ENCODE measurements around the gene CES4A. TPM values are rescaled to one million over a fixed set of nuclear protein-coding genes. Genes with fewer than 3 reads are reported as not detected.
A peak's percentile ranks its signal among the peaks of the same experiment; 100 is the strongest.

The CES4A gene
- total and polyA plus RNA-seq, 2 of the 13 experiments (the other 11 are each of a cell fraction or from before 2014, with no cell fraction given), result 0.09 to 0.17 TPM

DNA sequence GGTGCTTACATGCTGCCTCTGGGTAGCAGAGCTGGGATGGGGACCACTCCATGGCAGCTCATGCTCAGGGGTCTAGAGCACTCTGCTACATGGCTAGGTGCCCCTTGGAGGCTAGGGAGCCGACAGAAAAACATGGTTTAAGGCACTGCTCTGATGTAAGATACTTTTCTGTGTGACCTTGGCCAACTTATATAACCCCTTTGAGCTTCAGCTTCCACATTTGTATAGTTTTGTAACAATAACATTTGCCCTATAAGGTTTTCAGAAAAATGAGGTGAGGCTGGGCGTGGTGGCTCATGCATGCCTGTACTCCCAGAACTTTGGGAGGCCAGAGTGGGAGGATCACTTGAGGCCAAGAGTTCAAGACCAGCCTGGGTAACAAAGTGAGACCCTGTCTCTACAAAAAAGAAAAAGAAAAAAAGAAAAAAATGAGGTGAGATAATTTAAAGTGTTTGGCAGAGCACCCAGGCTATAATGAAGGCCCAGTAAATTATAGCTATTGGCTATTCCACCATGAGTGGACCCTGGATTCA, 3.2 kb downstream of the CES4A start (continued):
- TF ChIP-seq, protein P1, sequence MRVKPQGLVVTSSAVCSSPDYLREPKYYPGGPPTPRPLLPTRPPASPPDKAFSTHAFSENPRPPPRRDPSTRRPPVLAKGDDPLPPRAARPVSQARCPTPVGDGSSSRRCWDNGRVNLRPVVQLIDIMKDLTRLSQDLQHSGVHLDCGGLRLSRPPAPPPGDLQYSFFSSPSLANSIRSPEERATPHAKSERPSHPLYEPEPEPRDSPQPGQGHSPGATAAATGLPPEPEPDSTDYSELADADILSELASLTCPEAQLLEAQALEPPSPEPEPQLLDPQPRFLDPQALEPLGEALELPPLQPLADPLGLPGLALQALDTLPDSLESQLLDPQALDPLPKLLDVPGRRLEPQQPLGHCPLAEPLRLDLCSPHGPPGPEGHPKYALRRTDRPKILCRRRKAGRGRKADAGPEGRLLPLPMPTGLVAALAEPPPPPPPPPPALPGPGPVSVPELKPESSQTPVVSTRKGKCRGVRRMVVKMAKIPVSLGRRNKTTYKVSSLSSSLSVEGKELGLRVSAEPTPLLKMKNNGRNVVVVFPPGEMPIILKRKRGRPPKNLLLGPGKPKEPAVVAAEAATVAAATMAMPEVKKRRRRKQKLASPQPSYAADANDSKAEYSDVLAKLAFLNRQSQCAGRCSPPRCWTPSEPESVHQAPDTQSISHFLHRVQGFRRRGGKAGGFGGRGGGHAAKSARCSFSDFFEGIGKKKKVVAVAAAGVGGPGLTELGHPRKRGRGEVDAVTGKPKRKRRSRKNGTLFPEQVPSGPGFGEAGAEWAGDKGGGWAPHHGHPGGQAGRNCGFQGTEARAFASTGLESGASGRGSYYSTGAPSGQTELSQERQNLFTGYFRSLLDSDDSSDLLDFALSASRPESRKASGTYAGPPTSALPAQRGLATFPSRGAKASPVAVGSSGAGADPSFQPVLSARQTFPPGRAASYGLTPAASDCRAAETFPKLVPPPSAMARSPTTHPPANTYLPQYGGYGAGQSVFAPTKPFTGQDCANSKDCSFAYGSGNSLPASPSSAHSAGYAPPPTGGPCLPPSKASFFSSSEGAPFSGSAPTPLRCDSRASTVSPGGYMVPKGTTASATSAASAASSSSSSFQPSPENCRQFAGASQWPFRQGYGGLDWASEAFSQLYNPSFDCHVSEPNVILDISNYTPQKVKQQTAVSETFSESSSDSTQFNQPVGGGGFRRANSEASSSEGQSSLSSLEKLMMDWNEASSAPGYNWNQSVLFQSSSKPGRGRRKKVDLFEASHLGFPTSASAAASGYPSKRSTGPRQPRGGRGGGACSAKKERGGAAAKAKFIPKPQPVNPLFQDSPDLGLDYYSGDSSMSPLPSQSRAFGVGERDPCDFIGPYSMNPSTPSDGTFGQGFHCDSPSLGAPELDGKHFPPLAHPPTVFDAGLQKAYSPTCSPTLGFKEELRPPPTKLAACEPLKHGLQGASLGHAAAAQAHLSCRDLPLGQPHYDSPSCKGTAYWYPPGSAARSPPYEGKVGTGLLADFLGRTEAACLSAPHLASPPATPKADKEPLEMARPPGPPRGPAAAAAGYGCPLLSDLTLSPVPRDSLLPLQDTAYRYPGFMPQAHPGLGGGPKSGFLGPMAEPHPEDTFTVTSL (CRISPR knock-in tag; IDR thresholded peaks at IDR 0.05; ENCODE audit: borderline replicate concordance), result 0 out of 2 replicates have a peak, but pooled peaks have one; percentile 47
- TF ChIP-seq HDAC1 (CRISPR knock-in tag; IDR thresholded peaks at IDR 0.05), result no peak
- no peak for TF ChIP-seq ZBTB8A (CRISPR knock-in tag; IDR thresholded peaks at IDR 0.05; ENCODE audit: borderline replicate concordance, low read depth)
- no peak for TF ChIP-seq ZNF891 (CRISPR knock-in tag; IDR thresholded peaks at IDR 0.05)
- TF ChIP-seq, protein P2, sequence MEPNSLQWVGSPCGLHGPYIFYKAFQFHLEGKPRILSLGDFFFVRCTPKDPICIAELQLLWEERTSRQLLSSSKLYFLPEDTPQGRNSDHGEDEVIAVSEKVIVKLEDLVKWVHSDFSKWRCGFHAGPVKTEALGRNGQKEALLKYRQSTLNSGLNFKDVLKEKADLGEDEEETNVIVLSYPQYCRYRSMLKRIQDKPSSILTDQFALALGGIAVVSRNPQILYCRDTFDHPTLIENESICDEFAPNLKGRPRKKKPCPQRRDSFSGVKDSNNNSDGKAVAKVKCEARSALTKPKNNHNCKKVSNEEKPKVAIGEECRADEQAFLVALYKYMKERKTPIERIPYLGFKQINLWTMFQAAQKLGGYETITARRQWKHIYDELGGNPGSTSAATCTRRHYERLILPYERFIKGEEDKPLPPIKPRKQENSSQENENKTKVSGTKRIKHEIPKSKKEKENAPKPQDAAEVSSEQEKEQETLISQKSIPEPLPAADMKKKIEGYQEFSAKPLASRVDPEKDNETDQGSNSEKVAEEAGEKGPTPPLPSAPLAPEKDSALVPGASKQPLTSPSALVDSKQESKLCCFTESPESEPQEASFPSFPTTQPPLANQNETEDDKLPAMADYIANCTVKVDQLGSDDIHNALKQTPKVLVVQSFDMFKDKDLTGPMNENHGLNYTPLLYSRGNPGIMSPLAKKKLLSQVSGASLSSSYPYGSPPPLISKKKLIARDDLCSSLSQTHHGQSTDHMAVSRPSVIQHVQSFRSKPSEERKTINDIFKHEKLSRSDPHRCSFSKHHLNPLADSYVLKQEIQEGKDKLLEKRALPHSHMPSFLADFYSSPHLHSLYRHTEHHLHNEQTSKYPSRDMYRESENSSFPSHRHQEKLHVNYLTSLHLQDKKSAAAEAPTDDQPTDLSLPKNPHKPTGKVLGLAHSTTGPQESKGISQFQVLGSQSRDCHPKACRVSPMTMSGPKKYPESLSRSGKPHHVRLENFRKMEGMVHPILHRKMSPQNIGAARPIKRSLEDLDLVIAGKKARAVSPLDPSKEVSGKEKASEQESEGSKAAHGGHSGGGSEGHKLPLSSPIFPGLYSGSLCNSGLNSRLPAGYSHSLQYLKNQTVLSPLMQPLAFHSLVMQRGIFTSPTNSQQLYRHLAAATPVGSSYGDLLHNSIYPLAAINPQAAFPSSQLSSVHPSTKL (CRISPR knock-in tag; IDR thresholded peaks at IDR 0.05), result peak; percentile 63
- TF ChIP-seq, protein P3, sequence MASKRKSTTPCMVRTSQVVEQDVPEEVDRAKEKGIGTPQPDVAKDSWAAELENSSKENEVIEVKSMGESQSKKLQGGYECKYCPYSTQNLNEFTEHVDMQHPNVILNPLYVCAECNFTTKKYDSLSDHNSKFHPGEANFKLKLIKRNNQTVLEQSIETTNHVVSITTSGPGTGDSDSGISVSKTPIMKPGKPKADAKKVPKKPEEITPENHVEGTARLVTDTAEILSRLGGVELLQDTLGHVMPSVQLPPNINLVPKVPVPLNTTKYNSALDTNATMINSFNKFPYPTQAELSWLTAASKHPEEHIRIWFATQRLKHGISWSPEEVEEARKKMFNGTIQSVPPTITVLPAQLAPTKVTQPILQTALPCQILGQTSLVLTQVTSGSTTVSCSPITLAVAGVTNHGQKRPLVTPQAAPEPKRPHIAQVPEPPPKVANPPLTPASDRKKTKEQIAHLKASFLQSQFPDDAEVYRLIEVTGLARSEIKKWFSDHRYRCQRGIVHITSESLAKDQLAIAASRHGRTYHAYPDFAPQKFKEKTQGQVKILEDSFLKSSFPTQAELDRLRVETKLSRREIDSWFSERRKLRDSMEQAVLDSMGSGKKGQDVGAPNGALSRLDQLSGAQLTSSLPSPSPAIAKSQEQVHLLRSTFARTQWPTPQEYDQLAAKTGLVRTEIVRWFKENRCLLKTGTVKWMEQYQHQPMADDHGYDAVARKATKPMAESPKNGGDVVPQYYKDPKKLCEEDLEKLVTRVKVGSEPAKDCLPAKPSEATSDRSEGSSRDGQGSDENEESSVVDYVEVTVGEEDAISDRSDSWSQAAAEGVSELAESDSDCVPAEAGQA (IDR thresholded peaks at IDR 0.05; ENCODE audit: low read depth), result no peak
- TF ChIP-seq, protein P3 (CRISPR knock-in tag; IDR thresholded peaks at IDR 0.05; ENCODE audit: borderline replicate concordance), result no peak
- no peak for TF ChIP-seq ZNF660 (CRISPR knock-in tag; IDR thresholded peaks at IDR 0.05; ENCODE audit: borderline replicate concordance, low read depth)
- TF ChIP-seq ZNF12 (CRISPR knock-in tag; IDR thresholded peaks at IDR 0.05), result no peak
- TF ChIP-seq MIER2 (CRISPR knock-in tag; IDR thresholded peaks at IDR 0.05), result no peak
- TF ChIP-seq NCOA2 (CRISPR knock-in tag; IDR thresholded peaks at IDR 0.05), result no peak
- no peak for TF ChIP-seq ZNF777 (CRISPR knock-in tag; IDR thresholded peaks at IDR 0.05)
- no peak for TF ChIP-seq ZNF337 (CRISPR knock-in tag; IDR thresholded peaks at IDR 0.05; ENCODE audit: borderline replicate concordance, low read depth)
- no peak for TF ChIP-seq RXRA (CRISPR knock-in tag; IDR thresholded peaks at IDR 0.05)
